HPDE6-E6E7 (cell line): ENCODE results near the gene NMB.
"Not testable (repeated sequence)": the region's sequence is repeated elsewhere in the genome, so short reads cannot be mapped to it uniquely, and the experiment has no call there.

Source experiments
- DNase-seq: peaks from one replicate; pipeline ENCODE4 v3.0.0; 2011; ENCODE audit warnings: missing footprints; ENCODE audit errors: extremely low spot score

Gene NMB

DNA sequence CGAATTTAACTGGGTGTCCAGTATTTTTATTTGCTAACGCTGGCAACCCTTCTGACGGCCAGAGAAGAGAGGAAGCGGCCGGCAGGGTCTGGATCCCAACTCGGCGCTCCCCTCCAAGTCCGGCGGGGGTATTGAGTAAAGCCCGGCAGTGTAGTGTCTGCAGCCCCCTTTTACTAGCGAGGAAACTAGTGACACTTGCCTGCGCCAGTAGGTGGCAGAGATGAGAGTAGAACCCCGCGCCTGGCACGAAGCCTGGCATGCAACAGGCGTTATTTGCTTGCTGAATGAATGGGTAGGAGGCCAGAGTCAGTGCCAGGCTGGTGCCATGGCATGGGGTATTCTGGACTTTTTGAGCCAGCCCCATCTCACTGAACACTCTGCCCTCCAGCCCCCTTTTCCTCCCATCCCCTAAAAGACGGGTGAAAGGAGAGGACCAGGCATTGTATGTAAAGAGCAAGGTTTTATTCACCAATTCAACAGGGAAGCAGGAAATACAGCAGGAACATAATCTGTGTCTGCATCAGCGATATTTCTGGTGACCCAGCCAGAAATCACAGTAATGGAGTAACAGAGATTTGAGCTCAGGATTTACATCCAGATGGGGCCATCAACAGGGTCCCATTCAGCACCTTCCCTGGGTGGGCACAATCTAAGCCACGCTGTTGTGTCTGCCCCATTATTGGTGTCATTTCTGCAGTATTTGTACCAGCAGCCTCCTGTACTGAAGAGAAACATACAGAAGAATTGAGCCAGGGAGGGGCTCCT lies 3.1 kb downstream of the NMB start:
- DNase-seq: no peak

DNA sequence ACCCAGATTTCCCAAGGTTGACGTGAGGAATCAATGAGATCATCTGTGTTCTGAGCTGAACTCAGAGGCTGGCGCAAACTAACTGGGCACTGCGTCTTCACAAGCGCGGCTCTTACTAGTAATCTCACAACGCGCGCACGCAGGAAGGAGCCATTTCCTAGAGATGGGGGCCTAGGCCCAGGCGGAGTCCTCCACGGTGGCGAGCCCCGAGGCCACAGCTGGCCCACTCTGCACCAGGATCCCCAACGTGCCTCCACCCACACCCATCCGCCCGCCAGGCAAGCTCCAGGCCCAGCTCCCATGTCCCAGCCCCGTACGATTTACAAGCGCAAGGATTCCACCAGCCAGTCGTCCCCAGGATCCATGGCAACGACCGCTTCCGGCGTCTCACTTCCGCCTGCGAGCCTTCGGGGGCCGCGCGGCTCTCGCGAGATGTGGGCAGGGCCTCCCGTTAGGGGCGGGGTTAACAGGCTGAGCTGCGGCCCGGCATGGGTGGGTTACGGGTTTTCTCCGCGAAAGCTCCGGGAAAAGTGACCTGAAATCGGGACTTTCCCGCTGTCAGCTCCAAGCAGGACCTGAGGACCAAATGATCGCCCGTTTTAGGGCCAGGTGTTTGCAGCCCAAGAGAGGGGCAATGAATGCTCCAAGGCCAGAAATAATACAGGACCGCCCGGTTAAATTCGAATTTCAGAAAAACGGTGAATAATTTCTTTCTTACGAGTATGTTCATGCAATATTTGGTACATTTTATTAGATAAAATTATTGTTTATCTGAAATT lies 3.9 kb downstream of the NMB start, which contains the start of gene WDR73:
WDR73 (minus strand) TSS at position 374 of the 779 bp plus-strand sequence; CDS start at position 365, 9 bp downstream.
- peak; percentile 80 for DNase-seq

DNA sequence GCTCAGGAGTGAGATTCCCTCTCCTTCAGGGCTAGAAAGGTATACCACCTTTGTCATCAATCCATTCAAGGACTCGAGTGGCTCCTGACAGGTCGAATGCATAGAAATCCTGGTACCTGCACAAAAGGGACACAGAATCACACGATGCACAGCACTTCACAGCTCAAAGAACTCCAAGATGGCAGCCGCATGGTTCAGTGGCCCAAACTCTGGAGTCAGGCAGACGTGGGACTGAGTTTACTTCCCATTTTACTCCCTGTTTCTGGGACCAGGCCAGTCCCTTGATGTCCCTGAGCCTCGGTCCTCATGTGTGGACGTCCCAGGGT lies 4.5 kb downstream of the NMB start:
- DNase-seq: no peak

DNA sequence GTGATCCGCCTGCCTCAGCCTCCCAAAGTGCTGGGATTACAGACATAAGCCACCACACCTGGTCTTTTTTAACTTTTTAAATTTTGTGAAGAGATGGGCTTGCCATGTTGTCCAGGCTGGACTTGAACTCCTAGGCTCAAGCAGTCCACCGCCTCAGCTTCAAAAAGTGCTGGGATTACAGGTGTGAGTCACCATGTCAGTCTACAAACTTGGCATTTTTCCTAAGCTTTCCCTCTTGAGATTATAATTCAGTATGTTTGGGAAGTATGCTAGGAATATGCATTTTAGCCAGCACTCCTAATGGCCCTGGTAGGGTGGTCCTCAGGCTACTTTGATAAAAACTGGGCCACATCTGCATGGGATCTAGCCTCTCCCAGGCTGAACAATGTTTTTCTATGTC lies 8.3 kb downstream of the NMB start:
- no peak for DNase-seq

DNA sequence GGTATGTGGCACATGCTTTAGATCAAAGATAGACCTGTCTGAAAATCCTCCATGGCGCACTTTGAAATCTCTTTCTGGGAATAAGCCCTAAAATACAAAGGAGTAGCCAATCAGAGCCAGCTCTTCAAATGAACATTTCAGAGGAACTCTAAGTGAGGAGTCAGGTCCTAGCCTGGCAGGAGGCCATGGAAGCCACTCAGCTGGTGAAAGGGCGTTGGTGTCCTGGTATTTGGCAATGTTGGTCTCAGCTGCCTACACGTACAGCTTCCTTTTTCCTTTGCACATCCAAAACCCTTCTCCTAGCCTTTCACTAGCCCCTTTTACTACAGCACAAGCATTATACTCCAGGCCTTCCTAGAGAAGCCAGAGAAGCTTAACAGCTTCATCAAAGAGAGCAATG lies 9.5 kb downstream of the NMB start:
- no peak for DNase-seq

DNA sequence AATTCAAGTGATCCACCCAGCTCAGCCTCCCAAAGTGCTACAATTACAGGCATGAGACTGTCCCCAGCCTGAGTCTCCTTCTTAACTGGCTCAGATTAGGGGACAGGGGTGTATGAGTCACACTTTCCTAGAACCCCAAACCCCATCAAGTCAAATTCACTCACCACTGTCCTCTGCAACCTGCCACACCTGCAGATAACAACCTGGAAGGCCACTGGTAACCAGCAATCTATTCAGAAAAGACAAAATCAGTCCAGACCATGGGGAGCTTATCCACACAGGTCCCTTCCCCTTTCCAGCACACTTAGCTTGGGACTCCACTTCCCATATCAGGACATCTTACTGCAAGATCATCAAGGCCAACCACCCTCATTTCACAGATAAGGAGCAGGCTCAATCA lies 10.3 kb downstream of the NMB start:
- no peak for DNase-seq

DNA sequence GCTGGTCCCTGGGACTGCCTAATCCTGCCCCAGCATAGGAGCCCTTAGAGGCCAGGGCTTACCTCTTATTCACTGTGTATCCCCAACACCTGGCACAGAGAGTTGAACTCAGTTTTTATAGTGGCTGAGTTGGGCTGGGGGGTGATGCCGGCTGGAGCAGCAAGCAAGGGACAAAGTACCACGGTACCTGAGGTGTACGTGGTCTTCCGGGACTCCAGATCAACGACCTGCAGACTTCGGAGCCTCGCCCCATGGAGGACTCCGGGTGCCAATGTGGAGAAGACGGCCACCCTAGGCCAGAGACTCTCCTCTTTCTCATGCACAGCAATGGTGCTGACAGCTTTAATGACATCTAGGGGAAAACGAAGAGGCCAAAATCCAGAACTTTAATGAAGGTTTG lies 12.0 kb downstream of the NMB start:
- DNase-seq: no peak

DNA sequence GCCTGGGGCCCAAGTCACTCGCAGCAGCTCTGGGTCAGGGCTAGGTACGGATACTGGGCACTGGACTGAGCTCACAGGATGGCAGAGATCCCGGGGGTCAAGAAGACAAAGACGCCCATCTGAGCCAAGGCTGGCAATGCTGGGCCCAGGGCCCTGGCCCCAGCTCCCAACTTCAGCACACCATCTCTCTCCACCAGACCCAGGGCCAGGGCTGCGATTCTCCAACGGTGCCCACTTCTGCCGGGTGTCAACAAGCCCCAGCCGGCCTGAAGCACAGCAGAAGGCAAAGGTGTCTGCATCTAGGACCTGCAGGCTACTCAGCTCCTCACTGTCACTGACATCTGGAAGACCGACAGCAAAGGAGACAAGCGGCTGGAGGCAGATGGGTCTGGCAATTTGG lies 12.5 kb downstream of the NMB start:
- no peak for DNase-seq

DNA sequence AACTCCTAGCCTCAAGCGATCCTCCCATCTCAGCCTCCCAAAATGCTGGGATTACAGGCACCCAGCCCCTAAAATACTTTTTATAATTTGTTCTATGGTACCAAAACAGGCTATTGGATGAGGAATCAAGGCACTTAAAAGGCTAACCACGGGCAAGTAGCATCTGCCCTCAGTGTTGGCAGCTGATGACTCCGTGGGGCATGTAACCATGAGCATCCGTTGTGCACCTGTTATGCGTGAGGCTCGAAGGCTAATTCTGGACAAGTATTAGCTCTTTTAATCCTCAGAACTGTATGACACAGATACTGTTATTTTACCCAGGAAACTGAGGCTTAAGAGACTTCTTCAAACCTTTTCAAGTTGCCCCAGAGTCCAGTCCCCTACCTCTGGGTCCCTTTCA lies 14.2 kb downstream of the NMB start:
- DNase-seq: no peak

DNA sequence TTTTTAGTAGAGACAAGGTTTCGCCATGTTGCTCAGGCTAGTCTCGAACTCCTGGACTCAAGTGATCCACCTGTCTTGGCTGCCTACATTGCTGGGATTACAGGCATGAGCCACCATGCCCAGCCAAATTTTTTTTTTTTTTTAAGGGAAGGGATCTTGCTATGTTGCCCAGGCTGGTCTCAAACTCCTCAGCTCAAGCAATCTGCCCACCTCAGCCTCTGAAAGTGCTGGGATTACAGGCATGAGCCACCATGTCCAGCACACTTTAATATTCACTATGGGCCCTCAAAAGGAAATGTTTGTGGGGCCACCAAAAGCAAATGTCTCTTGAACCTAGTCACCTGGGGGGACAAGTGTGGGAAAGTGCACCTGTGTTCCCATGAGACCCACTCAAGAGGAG lies 15.4 kb downstream of the NMB start:
- DNase-seq: not testable (repeated sequence)

DNA sequence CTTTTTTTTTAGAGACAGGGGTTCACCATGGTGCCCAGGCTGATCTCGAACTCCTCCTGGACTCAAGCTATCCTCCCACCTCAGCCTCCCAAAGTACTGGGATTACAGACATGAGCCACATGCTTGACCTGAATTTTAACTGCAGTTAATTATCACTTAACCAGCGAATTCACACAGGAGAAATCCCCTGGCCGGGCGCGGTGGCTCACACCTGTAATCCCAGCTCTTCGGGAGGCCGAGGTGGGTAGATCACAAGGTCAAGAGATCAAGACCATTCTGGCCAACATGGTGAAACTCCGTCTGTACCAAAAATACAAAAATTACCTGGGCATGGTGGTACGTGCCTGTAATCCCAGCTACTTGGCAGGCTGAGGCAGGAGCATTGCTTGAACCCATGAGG lies 16.1 kb downstream of the NMB start:
- DNase-seq: not testable (repeated sequence)

DNA sequence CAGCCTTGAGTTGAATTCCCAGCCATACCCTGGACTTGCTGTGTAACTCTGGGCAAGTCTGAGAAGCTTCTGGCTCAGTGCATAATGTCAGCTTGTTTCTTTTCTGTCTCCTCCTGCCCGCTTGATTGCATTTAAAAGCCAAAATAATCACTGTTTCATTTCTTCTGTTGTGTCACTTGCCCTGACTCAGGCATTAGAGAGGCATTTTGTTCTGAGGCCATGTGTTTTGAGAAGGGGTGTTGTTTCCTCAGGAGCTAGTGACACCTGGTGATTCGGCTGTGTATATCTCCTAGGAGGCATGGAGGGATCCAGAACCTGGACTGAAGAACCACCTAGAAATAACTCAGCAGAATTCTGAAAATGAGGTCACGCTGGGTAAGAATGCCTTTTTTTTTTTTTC lies 19.9 kb downstream of the NMB start:
- no peak for DNase-seq

DNA sequence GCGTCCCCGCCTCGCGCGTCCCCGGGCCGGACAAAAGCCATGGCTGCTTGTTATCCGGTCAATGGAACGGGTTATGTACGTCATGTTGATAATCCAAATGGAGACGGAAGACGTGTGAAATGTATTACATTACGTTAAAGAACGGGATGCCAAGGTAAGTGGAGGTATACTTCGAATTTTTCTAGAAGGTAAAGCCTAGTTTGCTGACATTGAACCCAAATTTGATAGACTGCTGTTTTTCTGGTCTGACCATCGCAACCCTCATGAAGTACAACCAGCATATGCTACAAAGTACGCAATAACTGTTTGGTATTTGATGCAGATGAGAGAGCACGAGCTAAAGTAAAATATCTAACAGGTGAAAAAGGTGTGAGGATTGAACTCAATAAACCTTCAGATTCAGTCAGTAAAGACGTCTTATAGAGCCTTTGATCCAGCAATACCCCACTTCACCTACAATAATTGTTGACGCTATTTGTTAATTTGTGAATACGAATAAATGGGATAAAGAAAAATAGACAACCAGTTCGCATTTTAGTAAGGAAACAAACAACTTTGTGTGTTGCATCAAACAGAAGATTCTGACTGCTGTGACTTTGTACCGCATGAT lies 23.7 kb downstream of the NMB start:
- no peak for DNase-seq

DNA sequence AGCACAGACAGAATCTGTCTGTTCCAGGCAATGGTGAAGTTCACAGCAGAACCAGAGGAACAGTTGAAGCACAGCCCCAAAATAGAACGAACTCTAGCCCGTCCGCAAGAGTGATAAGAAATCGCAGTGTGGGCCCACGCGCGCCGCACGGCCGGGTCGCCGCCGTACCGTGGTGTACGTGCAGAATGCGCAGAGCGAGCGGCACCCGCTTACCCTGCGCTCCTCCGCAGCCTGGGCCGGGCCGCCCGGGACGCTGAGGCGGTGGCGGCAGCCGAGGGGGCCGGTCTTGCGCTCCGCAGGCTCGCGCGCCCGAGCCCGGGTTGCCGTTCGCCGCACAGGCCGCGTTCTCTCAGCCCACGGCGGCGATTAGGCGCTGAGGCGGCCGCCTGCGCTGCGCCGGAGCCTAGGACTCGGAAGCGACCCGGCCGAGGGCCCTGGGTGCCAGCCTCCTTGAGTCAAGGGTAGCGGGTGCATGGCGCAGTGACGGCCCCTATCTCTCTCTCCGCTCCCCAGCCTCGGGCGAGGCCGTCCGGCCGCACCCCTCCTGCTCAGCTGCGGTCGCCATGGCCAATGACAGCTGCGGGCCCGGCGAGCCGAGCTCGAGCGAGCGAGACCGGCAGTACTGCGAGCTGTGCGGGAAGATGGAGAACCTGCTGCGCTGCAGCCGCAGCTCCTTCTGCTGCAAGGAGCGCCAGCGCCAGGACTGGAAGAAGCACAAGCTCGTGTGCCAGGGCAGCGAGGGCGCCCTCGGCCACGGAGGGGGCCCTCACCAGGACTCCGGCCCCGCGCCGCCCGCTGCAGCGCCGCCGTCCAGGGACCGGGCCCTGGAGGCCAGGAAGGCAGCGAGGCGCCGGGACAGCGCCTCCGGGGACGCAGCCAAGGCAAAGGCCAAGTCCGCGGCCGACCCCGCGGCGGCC lies 24.4 kb downstream of the NMB start:
- DNase-seq: no peak

DNA sequence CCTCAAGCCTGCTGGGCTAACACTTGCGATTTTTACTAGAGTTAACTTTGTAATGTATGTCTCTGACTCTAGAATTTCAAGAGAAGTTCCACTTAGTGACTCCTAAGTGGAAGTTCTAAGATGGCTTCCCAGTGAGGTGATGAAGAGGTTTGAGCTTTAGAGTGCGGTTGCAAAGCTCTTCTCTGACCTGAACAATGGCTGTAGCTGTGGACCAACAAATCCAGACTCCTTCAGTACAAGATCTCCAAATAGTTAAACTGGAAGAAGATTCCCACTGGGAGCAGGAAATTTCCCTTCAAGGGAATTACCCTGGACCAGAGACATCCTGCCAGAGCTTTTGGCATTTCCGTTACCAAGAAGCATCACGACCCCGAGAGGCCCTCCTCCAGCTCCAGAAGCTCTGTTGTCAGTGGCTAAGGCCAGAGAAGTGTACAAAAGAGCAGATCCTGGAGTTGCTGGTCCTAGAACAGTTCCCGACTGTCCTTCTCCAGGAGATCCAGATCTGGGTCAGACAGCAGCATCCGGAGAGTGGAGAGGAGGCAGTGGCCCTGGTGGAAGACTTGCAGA lies 26.2 kb downstream of the NMB start:
- no peak for DNase-seq

DNA sequence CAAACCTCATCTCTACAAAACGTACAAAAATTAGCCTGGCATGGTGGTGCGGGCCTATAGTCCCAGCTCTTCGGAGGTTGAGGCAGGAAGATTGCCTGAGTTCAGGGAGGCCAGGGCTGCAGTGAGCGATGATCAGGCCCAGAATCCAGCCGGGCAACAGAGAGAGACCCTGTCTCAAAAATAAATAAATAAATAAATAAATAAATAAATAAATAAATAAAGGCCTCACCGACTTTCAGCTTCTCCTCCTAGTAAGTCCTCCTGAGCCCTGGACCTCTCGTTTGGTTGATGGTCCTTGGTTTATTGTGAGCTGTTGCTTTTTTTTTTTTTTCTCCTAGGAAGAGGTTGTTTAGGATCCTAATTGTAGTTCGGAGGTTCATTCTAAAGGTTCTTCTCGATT lies 29.0 kb downstream of the NMB start:
- DNase-seq: no peak

DNA sequence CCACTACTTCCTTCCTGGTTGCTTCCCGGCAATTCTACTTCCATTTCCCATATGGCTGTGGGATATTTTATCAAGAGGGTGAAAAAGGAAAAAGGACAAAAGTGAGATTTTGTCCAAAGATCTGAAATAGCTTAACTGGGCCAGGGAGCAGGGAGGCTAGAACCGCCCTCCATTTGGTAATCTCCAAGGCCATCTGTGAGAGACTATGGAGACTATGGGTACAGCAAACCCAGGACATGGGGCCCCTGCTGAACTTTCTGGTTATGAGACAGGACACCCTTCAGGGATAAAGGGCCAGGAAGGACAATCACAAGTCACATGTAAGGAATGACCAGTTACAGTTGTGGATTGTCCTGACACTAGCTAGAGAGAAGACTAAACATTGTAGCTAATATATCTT lies 32.9 kb downstream of the NMB start:
- DNase-seq: no peak

DNA sequence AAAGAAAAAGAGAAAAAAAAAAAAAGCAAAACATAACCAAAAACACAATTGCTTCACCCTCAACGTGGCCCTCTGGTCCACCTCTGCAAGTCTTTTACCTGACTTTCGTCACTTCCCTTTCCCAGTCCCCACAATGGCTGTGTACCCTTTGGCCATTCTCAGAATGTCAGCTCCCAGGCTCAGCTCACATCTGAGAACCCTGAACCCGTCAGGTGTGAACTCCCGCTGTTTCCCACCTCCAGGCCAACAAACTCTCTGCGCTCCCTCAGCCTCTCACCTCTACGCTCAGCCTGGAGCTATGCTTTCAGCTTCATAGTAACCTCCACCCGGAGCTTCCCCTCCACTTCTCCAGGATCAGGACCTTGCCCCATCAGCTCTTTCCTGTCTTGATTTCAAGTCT lies 33.6 kb downstream of the NMB start:
- DNase-seq: no peak

DNA sequence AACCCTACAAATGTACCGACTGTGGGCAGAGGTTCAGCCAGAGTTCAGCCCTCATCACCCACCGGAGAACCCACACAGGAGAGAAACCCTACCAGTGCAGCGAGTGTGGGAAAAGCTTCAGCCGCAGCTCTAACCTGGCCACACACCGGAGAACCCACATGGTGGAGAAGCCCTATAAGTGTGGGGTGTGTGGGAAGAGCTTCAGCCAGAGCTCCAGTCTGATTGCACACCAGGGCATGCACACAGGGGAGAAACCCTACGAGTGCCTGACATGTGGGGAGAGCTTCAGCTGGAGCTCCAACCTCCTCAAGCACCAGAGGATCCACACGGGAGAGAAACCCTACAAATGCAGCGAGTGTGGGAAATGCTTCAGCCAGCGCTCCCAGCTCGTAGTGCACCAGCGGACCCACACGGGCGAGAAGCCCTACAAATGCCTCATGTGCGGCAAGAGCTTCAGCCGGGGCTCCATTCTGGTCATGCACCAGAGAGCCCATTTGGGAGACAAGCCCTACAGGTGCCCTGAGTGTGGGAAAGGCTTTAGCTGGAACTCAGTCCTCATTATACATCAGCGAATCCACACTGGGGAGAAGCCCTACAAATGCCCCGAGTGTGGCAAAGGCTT lies 36.5 kb downstream of the NMB start:
- no peak for DNase-seq

DNA sequence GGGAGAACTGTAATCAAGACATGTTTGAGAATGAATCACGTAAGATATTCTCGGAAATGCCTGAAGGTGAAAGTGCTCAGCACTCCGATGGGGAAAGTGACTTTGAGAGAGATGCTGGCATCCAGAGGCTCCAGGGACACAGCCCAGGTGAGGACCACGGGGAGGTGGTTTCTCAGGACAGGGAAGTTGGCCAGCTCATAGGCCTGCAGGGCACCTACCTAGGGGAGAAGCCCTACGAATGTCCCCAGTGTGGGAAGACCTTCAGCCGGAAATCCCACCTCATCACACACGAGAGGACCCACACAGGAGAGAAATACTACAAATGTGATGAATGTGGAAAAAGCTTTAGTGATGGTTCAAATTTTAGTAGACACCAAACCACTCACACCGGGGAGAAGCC lies 37.4 kb downstream of the NMB start:
- no peak for DNase-seq

DNA sequence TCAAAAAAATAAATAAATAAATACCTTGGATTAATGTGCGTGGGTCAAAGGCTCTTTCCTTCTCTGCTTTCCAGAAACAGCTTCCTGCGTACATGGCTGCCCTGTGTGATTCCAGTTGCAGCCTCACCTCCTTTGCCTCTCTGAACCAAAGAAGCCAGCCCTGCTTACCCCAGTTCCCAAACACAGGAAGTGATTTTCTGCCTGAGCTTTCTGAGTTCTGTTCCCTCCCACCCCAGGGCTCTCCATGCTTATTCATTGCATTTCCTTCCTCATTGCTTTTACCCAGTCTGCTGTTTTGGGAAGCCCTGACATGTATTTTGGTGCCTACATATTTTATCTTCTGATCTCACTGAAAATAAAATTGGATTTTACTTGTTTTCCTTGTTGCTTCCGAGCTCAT lies 41.8 kb downstream of the NMB start:
- no peak for DNase-seq
